HepG2 (cell line): ENCODE results near the gene KRTCAP2. TPM values are rescaled to one million over a fixed set of nuclear protein-coding genes. Genes with fewer than 3 reads are reported as not detected.
A peak's percentile ranks its signal among the peaks of the same experiment; 100 is the strongest.

Source experiments
- CEBPB ChIP-seq: IDR thresholded peaks from 2 replicates; pipeline ENCODE4 v1.6.1; 2011; ENCODE audit warnings: low read depth, low read length, improper control_type of control experiment, borderline replicate concordance
- DNMT1 ChIP-seq: sonication (generic); formaldehyde crosslinking; IDR thresholded peaks from 2 replicates; pipeline ENCODE4 v1.5.1; 2020; ENCODE audit warnings: mild to moderate bottlenecking, missing genetic modification reagents
- EP300 ChIP-seq, 3 experiments: sonication (generic) in 1 of 3; formaldehyde crosslinking in 1 of 3; IDR thresholded peaks; 2 replicates each; pipeline versions ENCODE4 v1.5.1 to v1.6.1; 2011 to 2020; ENCODE audit warnings: low read depth in 2 of 3, low read length in 2 of 3, borderline replicate concordance in 1 of 3, improper control_type of control experiment in 1 of 3, mild to moderate bottlenecking in 1 of 3, missing genetic modification reagents in 1 of 3, moderate library complexity in 1 of 3
- GATAD2A ChIP-seq: IDR thresholded peaks from 2 replicates; pipeline ENCODE4 v1.6.1; 2016
- HMGXB4 ChIP-seq, 2 experiments: sonication (generic) in 1 of 2; formaldehyde crosslinking in 1 of 2; IDR thresholded peaks; 2 replicates each; pipeline versions ENCODE4 v1.4.0 to v1.6.1; 2018 to 2020; ENCODE audit warnings: missing genetic modification reagents in 2 of 2, borderline replicate concordance in 1 of 2, low read depth in 1 of 2, mild to moderate bottlenecking in 1 of 2, missing biosample characterization in 1 of 2
- HNRNPH1 ChIP-seq: fragments of 200-400 bp; formaldehyde crosslinking; optimal IDR thresholded peaks from 2 replicates; pipeline ENCODE3; 2017; ENCODE audit warnings: mild to moderate bottlenecking, low read depth, low read length
- IRF2 ChIP-seq: IDR thresholded peaks from 2 replicates; pipeline ENCODE4 v1.6.1; 2018; ENCODE audit warnings: missing genetic modification reagents, missing compliant biosample characterization
- KDM6A ChIP-seq: IDR thresholded peaks from 2 replicates; pipeline ENCODE4 v1.6.1; 2016; ENCODE audit warnings: low read depth
- NFKBIZ ChIP-seq: IDR thresholded peaks from 2 replicates; pipeline ENCODE4 v1.6.1; 2018; ENCODE audit warnings: missing genetic modification reagents, missing compliant biosample characterization
- POLR2G ChIP-seq: fragments of 200-400 bp; formaldehyde crosslinking; IDR thresholded peaks from 2 replicates; pipeline ENCODE4 v1.6.1; 2018; ENCODE audit warnings: mild to moderate bottlenecking, low read depth, low read length, moderate library complexity
- RXRB ChIP-seq: IDR thresholded peaks from 2 replicates; pipeline ENCODE4 v1.6.1; 2016; ENCODE audit warnings: borderline replicate concordance, missing genetic modification reagents, missing compliant biosample characterization
- SIN3B ChIP-seq: fragments of 150-350 bp; IDR thresholded peaks from 2 replicates; pipeline ENCODE4 v1.6.1; 2014; ENCODE audit warnings: low read length
- XRCC5 ChIP-seq: fragments of 200-400 bp; formaldehyde crosslinking; optimal IDR thresholded peaks from 2 replicates; pipeline ENCODE3; 2017; ENCODE audit warnings: mild to moderate bottlenecking, low read length
- ZNF317 ChIP-seq: sonication (generic); formaldehyde crosslinking; IDR thresholded peaks from 2 replicates; pipeline ENCODE4 v1.5.0; 2020; ENCODE audit warnings: mild to moderate bottlenecking, missing genetic modification reagents
- ZNF484 ChIP-seq: sonication (generic); formaldehyde crosslinking; IDR thresholded peaks from 2 replicates; pipeline ENCODE4 v1.5.1; 2020; ENCODE audit warnings: mild to moderate bottlenecking, low read depth, missing genetic modification reagents, borderline replicate concordance
- ZNF550 ChIP-seq: sonication (generic); formaldehyde crosslinking; IDR thresholded peaks from 2 replicates; pipeline ENCODE4 v1.4.0; 2020; ENCODE audit warnings: mild to moderate bottlenecking, missing genetic modification reagents, borderline replicate concordance
- ZNF605 ChIP-seq: sonication (generic); formaldehyde crosslinking; IDR thresholded peaks from 2 replicates; pipeline ENCODE4 v1.8.0; 2022; ENCODE audit warnings: mild to moderate bottlenecking, missing genetic modification reagents
- polyA plus RNA-seq, 8 experiments: library from polyadenylated mRNA; depleted of rRNA in 3 of 8; stranded (reverse) in 7 of 8; unstranded in 1 of 8; fragments of >200 nt; fragmentation: Illumina TruSeq in 4 of 8; extraction: Trizol in 4 of 8; gene quantifications; 2 replicates each; pipeline versions ENCODE4 v1.2.1 to v1.2.3, GENCODE V29; 2011 to 2016; ENCODE audit warnings: low read depth in 4 of 8, missing spikeins in 1 of 8, mixed read lengths in 1 of 8; ENCODE audit not compliant: insufficient read depth in 1 of 8
- total RNA-seq, 5 experiments: library from RNA; depleted of rRNA; stranded (reverse); fragments of >200 nt; fragmentation: Illumina TruSeq; extraction: Trizol; gene quantifications; 2 replicates each; pipeline ENCODE4 v1.2.3, GENCODE V29; 2016; ENCODE audit warnings: low read depth in 1 of 5
- TF ChIP-seq, protein P1 (sequence below), 2 experiments: sonication (generic) in 1 of 2; formaldehyde crosslinking in 1 of 2; IDR thresholded peaks; 2 replicates each; pipeline versions ENCODE4 v1.4.0 to v1.6.1; 2016 to 2020; ENCODE audit warnings: borderline replicate concordance in 1 of 2, low read depth in 1 of 2, mild to moderate bottlenecking in 1 of 2, missing genetic modification reagents in 1 of 2

Gene KRTCAP2
- total and polyA plus RNA-seq, 2 of the 13 experiments (the other 11 are each of a cell fraction or from before 2014, with no cell fraction given) = 77.3 to 79.4 TPM

DNA sequence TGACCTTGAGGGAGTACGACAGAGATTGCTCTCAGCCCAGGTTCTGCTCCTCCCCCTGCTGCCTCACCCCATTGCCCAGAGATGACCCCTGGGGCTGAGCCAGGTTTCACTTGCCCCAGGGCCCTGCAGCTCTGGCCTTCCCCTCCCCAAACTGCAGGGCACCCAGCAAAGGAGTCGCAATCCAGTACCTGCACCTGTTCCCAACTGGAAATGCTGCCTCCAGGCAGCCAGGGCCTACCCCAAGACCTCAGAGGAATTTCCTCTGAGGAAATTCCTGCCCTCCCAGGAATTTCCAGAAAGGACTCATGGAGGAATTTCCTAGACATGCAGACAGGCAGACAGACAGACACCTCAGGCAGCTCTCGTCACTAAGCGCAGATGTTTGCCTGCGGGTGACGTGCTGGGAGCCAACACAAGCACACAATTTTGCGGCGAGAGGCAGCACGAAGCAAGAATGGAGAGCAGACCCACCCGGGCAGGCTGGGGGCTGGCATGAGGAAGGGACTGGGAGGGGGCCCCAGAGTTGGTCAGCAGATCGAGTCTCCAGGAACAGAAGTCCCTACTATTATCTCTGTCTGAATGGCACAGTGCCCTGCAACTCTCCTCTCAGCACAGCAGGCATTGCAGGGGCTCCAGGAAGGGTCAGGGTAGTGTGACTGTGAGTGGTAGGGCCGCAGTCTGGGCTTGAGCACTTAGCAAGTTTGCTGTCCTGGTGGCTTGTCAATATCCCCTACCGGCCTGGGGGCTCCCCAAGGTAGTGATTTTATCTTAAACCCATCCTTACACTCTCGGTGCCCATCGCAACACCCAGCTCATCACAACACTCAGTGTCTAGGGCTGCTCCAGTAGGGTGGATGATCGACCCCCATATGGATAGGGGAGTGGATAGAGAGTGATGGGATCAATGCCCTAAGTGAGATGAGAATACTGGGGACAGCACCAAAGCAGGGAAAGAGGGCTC lies 48.3 kb downstream of the KRTCAP2 start (continued):
- TF ChIP-seq GATAD2A (CRISPR knock-in tag) (0 out of 2 replicates have a peak, but pooled peaks have one; percentile 9), NFKBIZ (no peak), XRCC5 (no peak), ZNF484 (CRISPR knock-in tag) (no peak), RXRB (CRISPR knock-in tag) (peak; percentile 19; the same call in 1 of the 2 replicates), CEBPB (no peak), DNMT1 (0 out of 2 replicates have a peak, but pooled peaks have one; percentile 61), ZNF550 (CRISPR knock-in tag) (no peak), KDM6A (CRISPR knock-in tag) (no peak), ZNF605 (0 out of 2 replicates have a peak, but pooled peaks have one; percentile 25), SIN3B (no peak), HMGXB4 (CRISPR knock-in tag; IDR thresholded peaks at IDR 0.05; ENCODE audit: borderline replicate concordance in 1 of 2, low read depth in 1 of 2) (peak in 1 of 2 experiments; percentile 24; a peak in 1 of 4 replicates), HNRNPH1 (no peak), POLR2G (0 out of 2 replicates have a peak, but pooled peaks have one; percentile 2), IRF2 (CRISPR knock-in tag) (no peak), ZNF317 (no peak), EP300 (IDR thresholded peaks at IDR 0.05; ENCODE audit: low read depth in 2 of 2, low read length in 2 of 2) (peak in 1 of 2 experiments; percentile 42; a peak in 1 of 4 replicates), EP300 (CRISPR knock-in tag; IDR thresholded peaks at IDR 0.05; ENCODE audit: borderline replicate concordance) (no peak)
- TF ChIP-seq, protein P1, sequence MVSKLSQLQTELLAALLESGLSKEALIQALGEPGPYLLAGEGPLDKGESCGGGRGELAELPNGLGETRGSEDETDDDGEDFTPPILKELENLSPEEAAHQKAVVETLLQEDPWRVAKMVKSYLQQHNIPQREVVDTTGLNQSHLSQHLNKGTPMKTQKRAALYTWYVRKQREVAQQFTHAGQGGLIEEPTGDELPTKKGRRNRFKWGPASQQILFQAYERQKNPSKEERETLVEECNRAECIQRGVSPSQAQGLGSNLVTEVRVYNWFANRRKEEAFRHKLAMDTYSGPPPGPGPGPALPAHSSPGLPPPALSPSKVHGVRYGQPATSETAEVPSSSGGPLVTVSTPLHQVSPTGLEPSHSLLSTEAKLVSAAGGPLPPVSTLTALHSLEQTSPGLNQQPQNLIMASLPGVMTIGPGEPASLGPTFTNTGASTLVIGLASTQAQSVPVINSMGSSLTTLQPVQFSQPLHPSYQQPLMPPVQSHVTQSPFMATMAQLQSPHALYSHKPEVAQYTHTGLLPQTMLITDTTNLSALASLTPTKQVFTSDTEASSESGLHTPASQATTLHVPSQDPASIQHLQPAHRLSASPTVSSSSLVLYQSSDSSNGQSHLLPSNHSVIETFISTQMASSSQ (IDR thresholded peaks at IDR 0.05; ENCODE audit: low read depth) = no peak
- TF ChIP-seq, protein P1 (CRISPR knock-in tag; IDR thresholded peaks at IDR 0.05; ENCODE audit: borderline replicate concordance) = peak; percentile 26; the same call in 1 of the 2 replicates
